Neuronal stem cell (in vitro differentiated cells): ENCODE results near the gene MORC1. TPM values are rescaled to one million over a fixed set of nuclear protein-coding genes. Genes with fewer than 3 reads are reported as not detected.

Source experiments
- DNase-seq: peaks from one replicate; pipeline ENCODE4 v3.0.0-alpha.2; 2013; ENCODE audit warnings: low spot score
- H2AFZ ChIP-seq: one replicate; pipeline ENCODE4 v1.6.1; 2013; ENCODE audit warnings: mild to moderate bottlenecking, low read length, inconsistent platforms
- H2AK5ac ChIP-seq: 2 replicates; pipeline ENCODE4 v1.6.1; 2013; ENCODE audit warnings: low read depth, mild to moderate bottlenecking, inconsistent platforms, low read length, moderate library complexity, mixed read lengths
- H2BK120ac ChIP-seq: 2 replicates; pipeline ENCODE4 v1.6.1; 2013; ENCODE audit warnings: low read depth, mild to moderate bottlenecking, inconsistent platforms, low read length, moderate library complexity, mixed read lengths
- H2BK12ac ChIP-seq: one replicate; pipeline ENCODE4 v1.6.1; 2013; ENCODE audit warnings: low read length, inconsistent platforms
- H2BK15ac ChIP-seq: 2 replicates; pipeline ENCODE4 v1.6.1; 2013; ENCODE audit warnings: mild to moderate bottlenecking, low read length, inconsistent platforms, mixed read lengths
- H2BK5ac ChIP-seq: one replicate; pipeline ENCODE4 v1.6.1; 2013; ENCODE audit warnings: inconsistent platforms, mild to moderate bottlenecking, low read length, moderate library complexity
- H3K14ac ChIP-seq: one replicate; pipeline ENCODE4 v1.6.1; 2013; ENCODE audit warnings: low read length, inconsistent platforms
- H3K18ac ChIP-seq: 2 replicates; pipeline ENCODE4 v1.6.1; 2013; ENCODE audit warnings: low read length, inconsistent platforms
- H3K23ac ChIP-seq: 2 replicates; pipeline ENCODE4 v1.6.1; 2013; ENCODE audit warnings: low read depth, mild to moderate bottlenecking, mixed read lengths, low read length, inconsistent platforms; ENCODE audit not compliant: poor library complexity
- H3K27ac ChIP-seq: replicated peaks from 3 replicates; pipeline ENCODE4 v1.5.1; 2013; ENCODE audit warnings: low read length, inconsistent platforms
- H3K27me3 ChIP-seq, 3 experiments: 2 replicates each; pipeline ENCODE4 v1.6.1; 2013; ENCODE audit warnings: low read length in 3 of 3, mild to moderate bottlenecking in 2 of 3, inconsistent platforms in 1 of 3, low read depth in 1 of 3, mixed read lengths in 1 of 3, moderate library complexity in 1 of 3; ENCODE audit not compliant: control insufficient read depth in 3 of 3, insufficient read depth in 3 of 3
- H3K36me3 ChIP-seq, 2 donors: replicated peaks in 1 of 2; 2 replicates each; pipeline ENCODE4 v1.6.1; 2013; ENCODE audit warnings: low read length in 2 of 2; ENCODE audit not compliant: control insufficient read depth in 2 of 2, insufficient read depth in 2 of 2
- H3K4ac ChIP-seq: 2 replicates; pipeline ENCODE4 v1.6.1; 2013; ENCODE audit warnings: inconsistent platforms, mild to moderate bottlenecking, low read length, moderate library complexity
- H3K4me1 ChIP-seq, 2 donors: 1 replicate in 1 of 2; 2 replicates in 1 of 2; pipeline ENCODE4 v1.6.1; 2013; ENCODE audit warnings: low read length in 2 of 2, low read depth in 1 of 2; ENCODE audit not compliant: control insufficient read depth in 2 of 2, insufficient read depth in 1 of 2
- H3K4me2 ChIP-seq: one replicate; pipeline ENCODE4 v1.6.1; 2013; ENCODE audit warnings: mild to moderate bottlenecking, low read length, inconsistent platforms; ENCODE audit not compliant: insufficient read depth, poor library complexity, severe bottlenecking
- H3K4me3 ChIP-seq, 2 donors: 2 replicates each; pipeline ENCODE4 v1.5.1; 2013; ENCODE audit warnings: low read length in 2 of 2, mild to moderate bottlenecking in 2 of 2, inconsistent platforms in 1 of 2, moderate library complexity in 1 of 2
- H3K79me1 ChIP-seq: one replicate; pipeline ENCODE4 v1.6.1; 2013; ENCODE audit warnings: low read depth, mild to moderate bottlenecking, inconsistent platforms, low read length, moderate library complexity
- H3K9ac ChIP-seq: one replicate; pipeline ENCODE4 v1.6.1; 2013; ENCODE audit warnings: mild to moderate bottlenecking, low read depth, low read length, inconsistent platforms; ENCODE audit not compliant: poor library complexity
- H3K9me3 ChIP-seq, 2 donors: replicated peaks in 1 of 2; 2 replicates each; pipeline versions ENCODE3 to v1.6.1; 2013; ENCODE audit warnings: low read length in 2 of 2, mild to moderate bottlenecking in 2 of 2, inconsistent platforms in 1 of 2, low read depth in 1 of 2, mixed read lengths in 1 of 2, moderate library complexity in 1 of 2; ENCODE audit not compliant: control insufficient read depth in 2 of 2, insufficient read depth in 1 of 2
- H4K8ac ChIP-seq: one replicate; pipeline ENCODE4 v1.6.1; 2013; ENCODE audit warnings: low read depth, mild to moderate bottlenecking, inconsistent platforms, low read length, moderate library complexity
- H4K91ac ChIP-seq: one replicate; pipeline ENCODE4 v1.6.1; 2013; ENCODE audit warnings: low read length, low read depth, mild to moderate bottlenecking, inconsistent platforms; ENCODE audit not compliant: poor library complexity
- WGBS, 2 donors: extraction: QIAGEN DNeasy Blood & Tissue Kit; methylation state at CpG; one replicate each; pipeline ENCODE4 v1.1.7; 2013; ENCODE audit warnings: missing lambda C conversion rate in 2 of 2, mixed read lengths in 1 of 2; ENCODE audit not compliant: insufficient read length in 2 of 2, insufficient replicate concordance in 1 of 2; ENCODE audit errors: extremely low coverage in 2 of 2; 5-methylcytosine and 5-hydroxymethylcytosine counted together
- polyA plus RNA-seq, 2 experiments: library from polyadenylated mRNA; stranded (reverse); fragments of 200-250 nt; gene quantifications; one replicate each; pipeline ENCODE4 v1.2.3, GENCODE V29; 2013

The MORC1 gene
- not detected for polyA plus RNA-seq (2013, experiment 1 of 2)
- polyA plus RNA-seq (2013, experiment 2 of 2) = not detected

- Histone ChIP-seq H2BK12ac (no peak within 1 kb of the TSS), H3K14ac (no peak within 1 kb of the TSS), H3K36me3 (no peaks in the 10 kb centered on the region), H3K4me2 (no peak within 1 kb of the TSS), H3K27ac (no peak within 1 kb of the TSS), H2BK15ac (no peak within 1 kb of the TSS), H3K9ac (peak within 1 kb of the TSS; percentile 24), H2AK5ac (no peak within 1 kb of the TSS), H2BK120ac (peak within 1 kb of the TSS; percentile 51), H4K91ac (no peak within 1 kb of the TSS), H2BK5ac (no peak within 1 kb of the TSS), H3K9me3 (no peaks in the 10 kb centered on the region), H3K23ac (peak within 1 kb of the TSS; percentile 21), H3K79me1 (no peaks in the 10 kb centered on the region), H3K4me1 (peaks cover 0 to 2% of the 10 kb centered on the region in 2 donors), H3K4me3 (no peak within 1 kb of the TSS), H4K8ac (no peak within 1 kb of the TSS), H3K18ac (peak within 1 kb of the TSS; percentile 36), H3K4ac (no peak within 1 kb of the TSS), H2AFZ (no peak within 1 kb of the TSS), H3K27me3 (no peaks in the 10 kb centered on the region)
- no peak for DNase-seq
- no CpG with 5 or more reads among the region's 38 CpGs for WGBS, 2 donors
These were observed at the start of gene MORC1 for GRCh38 chr3:109117939-109118338. Gene MORC1 (minus strand): TSS chr3:109118134. CDS start chr3:109118059, 75 bp downstream.

DNA sequence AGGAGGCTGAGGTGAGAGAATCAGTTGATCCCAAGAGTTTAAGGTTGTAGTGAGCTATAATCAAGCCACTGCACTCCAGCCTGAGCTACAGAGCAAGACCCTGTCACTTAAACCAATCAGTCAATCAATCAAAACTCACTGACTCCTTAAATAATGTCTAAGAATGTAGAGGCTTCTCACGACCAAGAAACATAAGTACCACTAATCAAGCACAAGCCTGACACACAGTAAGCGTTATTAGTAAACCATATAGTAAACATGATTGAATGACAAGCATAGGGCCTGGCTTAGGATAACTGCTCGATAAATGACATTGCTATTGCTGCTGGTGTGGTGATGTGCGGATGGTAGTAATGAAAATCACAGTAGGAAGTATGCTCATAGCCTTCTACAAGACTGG lies 48.0 kb upstream of the MORC1 start:
- no peak overlapping the region for H3K4me3 ChIP-seq
- no peaks in the 10 kb centered on the region for H3K27me3 ChIP-seq
- H3K36me3 ChIP-seq = no peaks in the 10 kb centered on the region
- no peak overlapping the region for H2AK5ac ChIP-seq
- H3K4me2 ChIP-seq = no peak overlapping the region
- WGBS, 2 donors = no CpG with 5 or more reads among the region's 4 CpGs
- no peak overlapping the region for H3K27ac ChIP-seq
- H2AFZ ChIP-seq = no peak overlapping the region
- H3K4ac ChIP-seq = no peak overlapping the region
- no peak overlapping the region for H3K23ac ChIP-seq
- no peak overlapping the region for H2BK5ac ChIP-seq
- H4K8ac ChIP-seq = no peak overlapping the region
- no peak overlapping the region for H2BK15ac ChIP-seq
- no peak overlapping the region for H2BK12ac ChIP-seq
- no peak for DNase-seq
- no peak overlapping the region for H3K18ac ChIP-seq
- no peak overlapping the region for H3K9ac ChIP-seq
- no peak overlapping the region for H4K91ac ChIP-seq
- no peaks in the 10 kb centered on the region for H3K9me3 ChIP-seq
- H3K14ac ChIP-seq = no peak overlapping the region
- no peaks in the 10 kb centered on the region for H3K79me1 ChIP-seq
- no peak overlapping the region for H2BK120ac ChIP-seq
- H3K4me1 ChIP-seq = no peaks in the 10 kb centered on the region

- no peak for DNase-seq
- H2BK5ac ChIP-seq = no peak overlapping the region
These were observed 43.7 kb upstream of the MORC1 start for GRCh38 chr3:109161487-109162123.

DNA sequence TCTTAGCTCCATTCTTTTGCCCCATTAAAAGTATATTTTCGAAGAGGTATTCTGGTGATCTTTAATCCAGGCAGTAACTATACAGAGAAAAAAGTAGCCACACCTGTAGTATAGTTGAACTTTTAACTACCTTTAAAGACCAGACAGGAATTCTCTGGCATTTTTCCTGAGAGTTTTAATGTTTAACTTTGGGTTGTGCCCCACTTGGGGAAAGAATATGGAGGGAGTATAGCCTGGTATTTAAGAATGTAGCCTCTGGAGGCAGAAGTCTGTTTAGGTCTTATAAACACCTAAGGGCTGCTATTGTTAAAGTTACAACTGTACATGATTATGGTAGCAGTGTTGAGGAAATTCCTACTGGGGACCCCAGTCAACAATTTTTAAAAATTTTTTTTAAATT lies 37.9 kb upstream of the MORC1 start:
- H2BK12ac ChIP-seq = no peak overlapping the region
- H3K9me3 ChIP-seq = peaks cover 0 to 1% of the 10 kb centered on the region in 2 donors
- H3K4me1 ChIP-seq = no peaks in the 10 kb centered on the region
- H3K4me2 ChIP-seq = no peak overlapping the region
- no peak overlapping the region for H3K27ac ChIP-seq
- H3K14ac ChIP-seq = no peak overlapping the region
- no peak overlapping the region for H3K9ac ChIP-seq
- no peak overlapping the region for H3K23ac ChIP-seq
- H2BK15ac ChIP-seq = no peak overlapping the region
- H4K91ac ChIP-seq = no peak overlapping the region
- no CpG with 5 or more reads among the region's 1 CpG for WGBS, 2 donors
- H2BK120ac ChIP-seq = no peak overlapping the region
- H2BK5ac ChIP-seq = no peak overlapping the region
- H3K18ac ChIP-seq = no peak overlapping the region
- no peaks in the 10 kb centered on the region for H3K79me1 ChIP-seq
- no peak overlapping the region for H3K4ac ChIP-seq
- no peak overlapping the region for H4K8ac ChIP-seq
- no peaks in the 10 kb centered on the region for H3K27me3 ChIP-seq
- no peak overlapping the region for H2AFZ ChIP-seq
- H2AK5ac ChIP-seq = no peak overlapping the region
- H3K4me3 ChIP-seq = no peak overlapping the region
- H3K36me3 ChIP-seq = no peaks in the 10 kb centered on the region
- no peak for DNase-seq

More at GRCh38 chr3:109161487-109162123, 43.7 kb upstream of the MORC1 start:
- no peak overlapping the region for H2BK120ac ChIP-seq
- H3K36me3 ChIP-seq = no peaks in the 10 kb centered on the region
- no peak overlapping the region for H2AFZ ChIP-seq
- H3K27ac ChIP-seq = no peak overlapping the region
- peaks cover 0 to 1% of the 10 kb centered on the region in 2 donors for H3K9me3 ChIP-seq
- no peak overlapping the region for H2BK15ac ChIP-seq
- H3K27me3 ChIP-seq = no peaks in the 10 kb centered on the region
- H3K4me3 ChIP-seq = no peak overlapping the region
- H3K79me1 ChIP-seq = no peaks in the 10 kb centered on the region
- H2BK12ac ChIP-seq = no peak overlapping the region
- no peak overlapping the region for H3K18ac ChIP-seq
- H3K4ac ChIP-seq = no peak overlapping the region
- no peak overlapping the region for H2AK5ac ChIP-seq
- no peak overlapping the region for H3K14ac ChIP-seq
- no peak overlapping the region for H3K9ac ChIP-seq
- H3K4me1 ChIP-seq = no peaks in the 10 kb centered on the region
- H3K4me2 ChIP-seq = no peak overlapping the region
- H4K8ac ChIP-seq = no peak overlapping the region
- no peak overlapping the region for H3K23ac ChIP-seq
- H4K91ac ChIP-seq = no peak overlapping the region
- no CpG with 5 or more reads among the region's 2 CpGs for WGBS, 2 donors
